Loucy (cell line): ENCODE data around the gene PIGBOS1.

Source experiments
- CTCF ChIP-seq: fragments of 200-600 bp; sonication (generic); conservative IDR thresholded peaks from 2 replicates; pipeline ENCODE4 v1.5.1; 2014; ENCODE audit warnings: mild to moderate bottlenecking, antibody characterized with exemption, low read length
- EZH2phosphoT487 ChIP-seq: fragments of 200-600 bp; IDR thresholded peaks from 2 replicates; pipeline ENCODE4 v1.6.1; 2018; ENCODE audit warnings: antibody characterized with exemption, mild to moderate bottlenecking, moderate library complexity, borderline replicate concordance

GRCh38 chr15:55353025-55353424 lies 34.1 kb upstream of the PIGBOS1 start:
- TF ChIP-seq CTCF = no peak
- TF ChIP-seq EZH2phosphoT487 = no peak
